ENCODE results near the gene EVI5L.
"Not testable (repeated sequence)": the region's sequence is repeated elsewhere in the genome, so short reads cannot be mapped to it uniquely, and the experiment has no call there.

Gene EVI5L

GRCh38 chr19:7829561-7830271, at the start of gene EVI5L:
Gene EVI5L (plus strand): TSS chr19:7830218. CDS start chr19:7846543, 16,325 bp downstream.
- peak; percentile 100 for DNase-seq

- DNase-seq, result no peak
Observed at GRCh38 chr19:7781157-7781556, 48.9 kb upstream of the EVI5L start.

GRCh38 chr19:7783991-7784423, 46.0 kb upstream of the EVI5L start:
- DNase-seq, result no peak

- no peak for DNase-seq
Observed at GRCh38 chr19:7784856-7785255, 45.2 kb upstream of the EVI5L start.

GRCh38 chr19:7787141-7787540, 42.9 kb upstream of the EVI5L start:
- DNase-seq, result no peak

GRCh38 chr19:7787602-7788177, 42.3 kb upstream of the EVI5L start:
- DNase-seq, result no peak

GRCh38 chr19:7788178-7788932, 41.7 kb upstream of the EVI5L start:
- no peak for DNase-seq

- no peak for DNase-seq
Observed at GRCh38 chr19:7788933-7789323, 41.1 kb upstream of the EVI5L start.

GRCh38 chr19:7789447-7789846, 40.6 kb upstream of the EVI5L start:
- DNase-seq, result peak; percentile 48

GRCh38 chr19:7790416-7790815, 39.6 kb upstream of the EVI5L start:
- no peak for DNase-seq

GRCh38 chr19:7792281-7792680, 37.7 kb upstream of the EVI5L start:
- DNase-seq, result no peak

- DNase-seq, result not testable (repeated sequence)
Observed at GRCh38 chr19:7792701-7793100, 37.3 kb upstream of the EVI5L start.

GRCh38 chr19:7793493-7793892, 36.5 kb upstream of the EVI5L start:
- no peak for DNase-seq

GRCh38 chr19:7795555-7796161, 34.4 kb upstream of the EVI5L start:
- DNase-seq, result no peak

GRCh38 chr19:7799640-7800355, 30.2 kb upstream of the EVI5L start:
- peak; percentile 74 for DNase-seq

- DNase-seq, result no peak
Observed at GRCh38 chr19:7801020-7801570, 28.9 kb upstream of the EVI5L start.

- no peak for DNase-seq
Observed at GRCh38 chr19:7806234-7806633, 23.8 kb upstream of the EVI5L start.

- DNase-seq, result no peak
Observed at GRCh38 chr19:7806876-7807275, 23.1 kb upstream of the EVI5L start.

- DNase-seq, result no peak
Observed at GRCh38 chr19:7808108-7808507, 21.9 kb upstream of the EVI5L start.

GRCh38 chr19:7811989-7812388, 18.0 kb upstream of the EVI5L start:
- DNase-seq, result no peak

- peak; percentile 21 for DNase-seq
Observed at GRCh38 chr19:7815325-7815724, 14.7 kb upstream of the EVI5L start.

GRCh38 chr19:7816040-7816439, 14.0 kb upstream of the EVI5L start:
- not testable (repeated sequence) for DNase-seq

GRCh38 chr19:7817801-7818200, 12.2 kb upstream of the EVI5L start:
- no peak for DNase-seq
